IMR-90 (cell line): ENCODE results near the gene INTS11. TPM values are rescaled to one million over a fixed set of nuclear protein-coding genes. Genes with fewer than 3 reads are reported as not detected.

ENCODE experiments used
- ATAC-seq: fragments of 200-7000 bp; cut with Tn5 transposase; 2 replicates; pipeline ENCODE4 v1.9.1; 2020; ENCODE audit warnings: low read depth, mild to moderate bottlenecking, moderate library complexity
- BruUV-seq: library from RNA; stranded (reverse); fragments of 400-500 nt; replicated peaks from 2 replicates; lab custom pipeline; 2021; lab: Mats Ljungman, UMichigan
- CTCF ChIA-PET: fragments of 300-600 bp; formaldehyde crosslinking; extraction: SDS; loops from one replicate; lab custom pipeline; 2021; ENCODE audit warnings: antibody characterized with exemption; lab: Yijun Ruan, JAX
- POLR2A ChIA-PET: fragments of 300-600 bp; sonication (Branson Sonifier 250); formaldehyde crosslinking; loops from one replicate; lab custom pipeline; 2022; ENCODE audit warnings: antibody characterized with exemption; ENCODE audit not compliant: unreplicated experiment; lab: Charles Lee
- DNase-seq: peaks from one replicate; pipeline ENCODE4 v3.0.0; 2013
- H2AFZ ChIP-seq: replicated peaks from 2 replicates; pipeline ENCODE3; 2013; ENCODE audit warnings: low read length, mild to moderate bottlenecking; ENCODE audit not compliant: poor library complexity
- H2AK5ac ChIP-seq: 2 replicates; pipeline ENCODE4 v1.6.1; 2013; ENCODE audit warnings: low read depth, low read length, inconsistent platforms
- H2AK9ac ChIP-seq: replicated peaks from 2 replicates; pipeline ENCODE3; 2013; ENCODE audit warnings: mild to moderate bottlenecking, low read depth, low read length, moderate library complexity; ENCODE audit not compliant: poor library complexity
- H2BK120ac ChIP-seq: 2 replicates; pipeline ENCODE4 v1.6.1; 2013; ENCODE audit warnings: low read depth, low read length, inconsistent platforms
- H2BK15ac ChIP-seq: 3 replicates; pipeline ENCODE4 v1.6.1; 2013; ENCODE audit warnings: low read depth, low read length, inconsistent platforms
- H2BK20ac ChIP-seq: 2 replicates; pipeline ENCODE4 v1.6.1; 2013; ENCODE audit warnings: low read depth, mild to moderate bottlenecking, inconsistent platforms, low read length, moderate library complexity
- H2BK5ac ChIP-seq: 2 replicates; pipeline ENCODE4 v1.6.1; 2013; ENCODE audit warnings: mild to moderate bottlenecking, low read depth, low read length, inconsistent platforms; ENCODE audit not compliant: poor library complexity, severe bottlenecking
- H3K14ac ChIP-seq: replicated peaks from 2 replicates; pipeline ENCODE4 v1.6.1; 2013; ENCODE audit warnings: low read depth, low read length, inconsistent platforms
- H3K18ac ChIP-seq: 2 replicates; pipeline ENCODE4 v1.6.1; 2013; ENCODE audit warnings: low read depth, low read length, control low read depth
- H3K23ac ChIP-seq: 2 replicates; pipeline ENCODE4 v1.6.1; 2013; ENCODE audit warnings: low read depth, low read length, inconsistent platforms
- H3K27ac ChIP-seq: 2 replicates; pipeline ENCODE4 v1.5.1; 2013; ENCODE audit warnings: mild to moderate bottlenecking, control low read depth, low read length; ENCODE audit not compliant: insufficient read depth
- H3K27me3 ChIP-seq: 2 replicates; pipeline ENCODE4 v1.6.1; 2013; ENCODE audit warnings: low read length; ENCODE audit not compliant: control insufficient read depth, insufficient read depth
- H3K36me3 ChIP-seq: 2 replicates; pipeline ENCODE4 v1.6.1; 2013; ENCODE audit warnings: low read length, mixed read lengths; ENCODE audit not compliant: control insufficient read depth, insufficient read depth
- H3K4ac ChIP-seq: 2 replicates; pipeline ENCODE4 v1.6.1; 2013; ENCODE audit warnings: low read depth, low read length, inconsistent platforms
- H3K4me1 ChIP-seq: 2 replicates; pipeline ENCODE4 v1.6.1; 2013; ENCODE audit warnings: low read length, mixed read lengths; ENCODE audit not compliant: control insufficient read depth, insufficient read depth
- H3K4me2 ChIP-seq: 2 replicates; pipeline ENCODE4 v1.6.1; 2013; ENCODE audit warnings: low read depth, mild to moderate bottlenecking, control low read depth, low read length, moderate library complexity
- H3K4me3 ChIP-seq: 2 replicates; pipeline ENCODE4 v1.5.1; 2013; ENCODE audit warnings: low read depth, mild to moderate bottlenecking, control low read depth, low read length, moderate library complexity; ENCODE audit not compliant: insufficient read depth
- H3K56ac ChIP-seq: 2 replicates; pipeline ENCODE4 v1.6.1; 2013; ENCODE audit warnings: low read length, inconsistent platforms; ENCODE audit not compliant: insufficient read depth; ENCODE audit errors: extremely low read depth
- H3K79me1 ChIP-seq, 2 experiments: 2 replicates each; pipeline ENCODE4 v1.6.1; 2013; ENCODE audit warnings: low read length in 2 of 2, inconsistent platforms in 1 of 2, low read depth in 1 of 2
- H3K9ac ChIP-seq: 2 replicates; pipeline ENCODE4 v1.6.1; 2013; ENCODE audit warnings: low read depth, low read length, control low read depth
- H3K9me1 ChIP-seq: 2 replicates; pipeline ENCODE4 v1.6.1; 2013; ENCODE audit warnings: low read length, inconsistent platforms; ENCODE audit not compliant: insufficient read depth
- H3K9me3 ChIP-seq: 2 replicates; pipeline ENCODE4 v1.6.1; 2013; ENCODE audit warnings: low read length; ENCODE audit not compliant: control insufficient read depth, insufficient read depth
- H4K20me1 ChIP-seq: 2 replicates; pipeline ENCODE4 v1.6.1; 2013; ENCODE audit warnings: low read length, inconsistent platforms; ENCODE audit not compliant: insufficient read depth
- H4K5ac ChIP-seq: 2 replicates; pipeline ENCODE4 v1.6.1; 2013; ENCODE audit warnings: mild to moderate bottlenecking, low read depth, low read length, control low read depth
- H4K8ac ChIP-seq, 2 experiments: 2 replicates each; pipeline ENCODE4 v1.6.1; 2013; ENCODE audit warnings: low read depth in 2 of 2, low read length in 2 of 2, control low read depth in 1 of 2, inconsistent platforms in 1 of 2
- H4K91ac ChIP-seq: 2 replicates; pipeline ENCODE4 v1.6.1; 2013; ENCODE audit warnings: low read depth, low read length, inconsistent platforms; ENCODE audit not compliant: insufficient read depth
- CEBPB ChIP-seq: IDR thresholded peaks from 2 replicates; pipeline ENCODE4 v1.6.1; 2012; ENCODE audit warnings: low read depth, low read length, improper control_type of control experiment
- CHD1 ChIP-seq: IDR thresholded peaks from 2 replicates; pipeline ENCODE4 v1.6.1; 2012; ENCODE audit warnings: low read depth, low read length, improper control_type of control experiment
- CTCF ChIP-seq: conservative IDR thresholded peaks from 2 replicates; pipeline ENCODE4 v1.5.1; 2012; ENCODE audit warnings: mild to moderate bottlenecking, low read depth, low read length, improper control_type of control experiment
- ELK1 ChIP-seq: fragments of 150-350 bp; IDR thresholded peaks from 2 replicates; pipeline ENCODE4 v1.6.1; 2016; ENCODE audit warnings: low read depth, mild to moderate bottlenecking, low read length, moderate library complexity, borderline replicate concordance
- FOS ChIP-seq: fragments of 150-350 bp; IDR thresholded peaks from 2 replicates; pipeline ENCODE4 v1.6.1; 2016; ENCODE audit warnings: low read depth, low read length
- MAFK ChIP-seq: IDR thresholded peaks from 2 replicates; pipeline ENCODE4 v1.6.1; 2012; ENCODE audit warnings: low read depth, low read length, improper control_type of control experiment
- MXI1 ChIP-seq: IDR thresholded peaks from 2 replicates; pipeline ENCODE4 v1.6.1; 2012; ENCODE audit warnings: low read depth, mild to moderate bottlenecking, low read length, moderate library complexity, borderline replicate concordance
- NFE2L2 ChIP-seq: fragments of 150-350 bp; IDR thresholded peaks from 2 replicates; pipeline ENCODE4 v1.6.1; 2016; ENCODE audit warnings: low read depth, mild to moderate bottlenecking, low read length
- POLR2A ChIP-seq: IDR thresholded peaks from 2 replicates; pipeline ENCODE4 v1.6.1; 2012; ENCODE audit warnings: mild to moderate bottlenecking, low read depth, low read length
- RAD21 ChIP-seq: IDR thresholded peaks from 2 replicates; pipeline ENCODE4 v1.6.1; 2012; ENCODE audit warnings: low read length, improper control_type of control experiment
- RCOR1 ChIP-seq: IDR thresholded peaks from 2 replicates; pipeline ENCODE4 v1.6.1; 2012; ENCODE audit warnings: mild to moderate bottlenecking, low read length, improper control_type of control experiment; ENCODE audit not compliant: insufficient replicate concordance
- RFX5 ChIP-seq: IDR thresholded peaks from 2 replicates; pipeline ENCODE4 v1.8.0; 2012; ENCODE audit warnings: low read depth, mild to moderate bottlenecking, low read length, moderate library complexity
- SMC3 ChIP-seq: fragments of 150-350 bp; IDR thresholded peaks from 2 replicates; pipeline ENCODE4 v1.6.1; 2016; ENCODE audit warnings: low read depth, mild to moderate bottlenecking, antibody characterized with exemption, low read length, moderate library complexity
- USF2 ChIP-seq: fragments of 150-350 bp; IDR thresholded peaks from 2 replicates; pipeline ENCODE4 v1.6.1; 2017; ENCODE audit warnings: mild to moderate bottlenecking, antibody characterized with exemption, low read length, low read depth
- WGBS, 2 experiments: methylation state at CpG; one replicate each; pipeline versions ENCODE4 v1.1.5 to v1.1.7; 2013; ENCODE audit warnings: missing lambda C conversion rate in 2 of 2; ENCODE audit not compliant: insufficient read length in 1 of 2; ENCODE audit errors: extremely low coverage in 2 of 2; 5-methylcytosine and 5-hydroxymethylcytosine counted together
- dilution Hi-C: fragments of 300-500 bp; cut with HindIII; formaldehyde crosslinking; loops from one replicate; pipeline ENCODE4 v1.14.3; 2018; ENCODE audit warnings: low sequenced_read_pairs; ENCODE audit not compliant: unreplicated experiment
- in situ Hi-C: fragments of 300-500 bp; cut with MboI; formaldehyde crosslinking; loops from 3 replicates; pipeline ENCODE4 v1.14.3; 2019; ENCODE audit warnings: low sequenced_read_pairs, inconsistent platforms, mixed read lengths
- intact Hi-C: fragments of 100-400 bp; cut with micrococcal nuclease; formaldehyde crosslinking; loops from 2 replicates; pipeline ENCODE4 v1.10.0; 2022
- polyA plus RNA-seq, 3 experiments: library from polyadenylated mRNA; depleted of rRNA; stranded (reverse); fragments of >200 nt; gene quantifications; 2 replicates each; pipeline ENCODE4 v1.2.3, GENCODE V29; 2012; ENCODE audit warnings: low replicate concordance in 1 of 3
- total RNA-seq: library from RNA; depleted of rRNA; stranded (reverse); fragments of >200 nt; gene quantifications from 2 replicates; pipeline ENCODE4 v1.2.3, GENCODE V29; 2012

Gene INTS11
- total and polyA plus RNA-seq, 2 of the 4 experiments (the other 2 are of a cell fraction) = 56.1 to 123 TPM

- Histone ChIP-seq H3K9ac (no peak overlapping the region), H3K4me1 (peaks cover 30% of the 10 kb centered on the region), H3K18ac (no peak overlapping the region), H2AK5ac (no peak overlapping the region), H3K23ac (no peak overlapping the region), H4K20me1 (peaks cover 55% of the 10 kb centered on the region), H2BK120ac (no peak overlapping the region), H2AFZ (peak overlapping the region; percentile 58), H2BK15ac (no peak overlapping the region), H3K9me1 (no peaks in the 10 kb centered on the region), H2BK20ac (no peak overlapping the region), H2AK9ac (peak overlapping the region; percentile 61), H3K14ac (no peak overlapping the region; the same call in 1 of the 2 replicates), H3K36me3 (peaks cover 39% of the 10 kb centered on the region), H3K4me2 (no peak overlapping the region; the same call in 1 of the 2 replicates), H3K27ac (no peak overlapping the region), H4K8ac (no peak overlapping the region), H4K5ac (no peak overlapping the region), H3K4me3 (no peak overlapping the region; the same call in 1 of the 2 replicates), H4K91ac (no peak overlapping the region), H3K27me3 (no peaks in the 10 kb centered on the region), H3K4ac (no peak overlapping the region), H3K56ac (no peak overlapping the region), H3K9me3 (no peaks in the 10 kb centered on the region), H3K79me1 (peaks cover 8 to 24% of the 10 kb centered on the region in 2 experiments; a peak in 3 of 4 replicates), H2BK5ac (no peak overlapping the region)
- DNase-seq (no peak), ATAC-seq (no peak)
- in situ Hi-C loops = no loop called here
- ChIA-PET CTCF (no interaction called here), POLR2A (no interaction called here)
- BruUV-seq = no TSS peak
- 79% methylated on average over 31 of the region's 116 CpGs; no CpG with 5 or more reads in 1 of the 2 experiments for WGBS, 2 experiments
- intact Hi-C loops = loop anchor here (5.0 kb wide), 1 partner anchor 47 kb away; the partner anchor contains the start of genes ACAP3 and PUSL1
- dilution Hi-C loops = no loop called here
- TF ChIP-seq ELK1 (no peak), RCOR1 (no peak), RAD21 (no peak), FOS (no peak), CHD1 (no peak), SMC3 (no peak), POLR2A (no peak), MAFK (no peak), RFX5 (no peak), MXI1 (no peak), NFE2L2 (no peak), CEBPB (no peak), USF2 (no peak), CTCF (no peak)
These were observed 30.1 kb upstream of the INTS11 start for GRCh38 chr1:1354271-1355247.
